Karpas-422 (cell line): Measurements from ENCODE around the gene TPST1. TPM values are rescaled to one million over a fixed set of nuclear protein-coding genes. Genes with fewer than 3 reads are reported as not detected.
"Not testable (repeated sequence)": the region's sequence is repeated elsewhere in the genome, so short reads cannot be mapped to it uniquely, and the experiment has no call there.

ENCODE experiments used
- DNase-seq: peaks from one replicate; pipeline ENCODE4 v3.0.0-alpha.2; 2015
- H2AFZ ChIP-seq: fragments of 200-600 bp; sonication (generic); 2 replicates; pipeline ENCODE4 v1.6.1; 2014; ENCODE audit warnings: antibody characterized with exemption, low read length, mixed read lengths
- H3K27ac ChIP-seq: fragments of 200-600 bp; sonication (generic); 2 replicates; pipeline ENCODE4 v1.5.1; 2014; ENCODE audit warnings: mild to moderate bottlenecking, low read length, moderate library complexity
- H3K27me3 ChIP-seq: fragments of 200-600 bp; sonication (generic); 2 replicates; pipeline ENCODE4 v1.6.1; 2014; ENCODE audit warnings: low read length, mixed read lengths
- H3K36me3 ChIP-seq: fragments of 200-600 bp; sonication (generic); 2 replicates; pipeline ENCODE4 v1.6.1; 2014; ENCODE audit warnings: low read length, mixed read lengths; ENCODE audit not compliant: insufficient read depth
- H3K4me1 ChIP-seq: fragments of 200-600 bp; sonication (generic); 2 replicates; pipeline ENCODE4 v1.6.1; 2014; ENCODE audit warnings: mild to moderate bottlenecking, low read length, mixed read lengths
- H3K4me2 ChIP-seq: fragments of 200-600 bp; sonication (generic); 2 replicates; pipeline ENCODE4 v1.6.1; 2014; ENCODE audit warnings: low read length, low read depth, mild to moderate bottlenecking; ENCODE audit not compliant: poor library complexity, severe bottlenecking
- H3K4me3 ChIP-seq: fragments of 200-600 bp; sonication (generic); 2 replicates; pipeline ENCODE4 v1.5.1; 2014; ENCODE audit warnings: mild to moderate bottlenecking, antibody characterized with exemption, low read length, mixed read lengths
- H3K79me2 ChIP-seq: fragments of 200-600 bp; sonication (generic); 2 replicates; pipeline ENCODE4 v1.6.1; 2014; ENCODE audit warnings: mild to moderate bottlenecking, low read length, mixed read lengths
- H3K9ac ChIP-seq: fragments of 200-600 bp; sonication (generic); 2 replicates; pipeline ENCODE4 v1.6.0; 2014; ENCODE audit warnings: low read length
- H3K9me2 ChIP-seq: fragments of 200-600 bp; sonication (generic), shearing (Covaris generic); replicated peaks from 2 replicates; pipeline ENCODE4 v1.6.0; 2014; ENCODE audit warnings: mild to moderate bottlenecking, low read length, moderate library complexity; ENCODE audit not compliant: insufficient read depth
- H3K9me3 ChIP-seq: fragments of 300-700, 200-600 bp; sonication (generic); 2 replicates; pipeline ENCODE4 v1.6.1; 2014; ENCODE audit warnings: low read length, mixed read lengths
- H4K20me1 ChIP-seq: fragments of 200-600 bp; sonication (generic); 2 replicates; pipeline ENCODE4 v1.6.1; 2014; ENCODE audit warnings: mild to moderate bottlenecking, antibody characterized with exemption, low read length, low read depth; ENCODE audit not compliant: insufficient read depth
- total RNA-seq: library from RNA; depleted of rRNA; stranded (reverse); fragments of >200 nt; shearing (Covaris generic); gene quantifications from 2 replicates; pipeline ENCODE4 v1.2.3, GENCODE V29; 2014; ENCODE audit warnings: low replicate concordance

Gene TPST1
- total RNA-seq, 1 experiment from 2014 or later: 8.5 TPM

- Histone ChIP-seq H3K79me2 (no peaks in the 10 kb centered on the region), H3K4me3 (no peak overlapping the region), H3K27me3 (no peaks in the 10 kb centered on the region), H3K9ac (no peak overlapping the region), H4K20me1 (no peaks in the 10 kb centered on the region), H3K36me3 (no peaks in the 10 kb centered on the region), H2AFZ (no peak overlapping the region), H3K4me2 (no peak overlapping the region), H3K9me3 (no peaks in the 10 kb centered on the region), H3K27ac (no peak overlapping the region), H3K4me1 (no peaks in the 10 kb centered on the region), H3K9me2 (no peaks in the 10 kb centered on the region)
- no peak for DNase-seq
Measured at GRCh38 chr7:66170309-66171231, 34.6 kb upstream of the TPST1 start.

GRCh38 chr7:66172536-66173401 lies 32.4 kb upstream of the TPST1 start:
- H3K4me3 ChIP-seq, H3K9ac ChIP-seq, H3K27me3 ChIP-seq, H3K36me3 ChIP-seq, H2AFZ ChIP-seq, H3K9me2 ChIP-seq, DNase-seq, H3K27ac ChIP-seq, H3K4me1 ChIP-seq, H4K20me1 ChIP-seq, H3K4me2 ChIP-seq, H3K9me3 ChIP-seq, H3K79me2 ChIP-seq: not testable (repeated sequence)

GRCh38 chr7:66173856-66174255 lies 31.3 kb upstream of the TPST1 start:
- DNase-seq: no peak
- no peak overlapping the region for H3K4me3 ChIP-seq
- no peaks in the 10 kb centered on the region for H3K36me3 ChIP-seq
- no peaks in the 10 kb centered on the region for H3K9me3 ChIP-seq
- H2AFZ ChIP-seq: no peak overlapping the region
- no peaks in the 10 kb centered on the region for H4K20me1 ChIP-seq
- no peaks in the 10 kb centered on the region for H3K9me2 ChIP-seq
- H3K27me3 ChIP-seq: no peaks in the 10 kb centered on the region
- H3K9ac ChIP-seq: no peak overlapping the region
- no peaks in the 10 kb centered on the region for H3K4me1 ChIP-seq
- H3K4me2 ChIP-seq: no peak overlapping the region
- no peak overlapping the region for H3K27ac ChIP-seq
- H3K79me2 ChIP-seq: no peaks in the 10 kb centered on the region

GRCh38 chr7:66175006-66175405 lies 30.1 kb upstream of the TPST1 start:
- H3K27me3 ChIP-seq, DNase-seq, H3K79me2 ChIP-seq, H3K9me2 ChIP-seq, H3K36me3 ChIP-seq, H3K27ac ChIP-seq, H2AFZ ChIP-seq, H3K9me3 ChIP-seq, H3K4me2 ChIP-seq, H3K4me3 ChIP-seq, H3K4me1 ChIP-seq, H3K9ac ChIP-seq, H4K20me1 ChIP-seq: not testable (repeated sequence)

- H3K9me2 ChIP-seq: no peaks in the 10 kb centered on the region
- no peak overlapping the region for H3K4me2 ChIP-seq
- no peaks in the 10 kb centered on the region for H3K79me2 ChIP-seq
- no peak overlapping the region for H3K9ac ChIP-seq
- H3K4me3 ChIP-seq: no peak overlapping the region
- no peak for DNase-seq
- no peaks in the 10 kb centered on the region for H3K4me1 ChIP-seq
- no peak overlapping the region for H3K27ac ChIP-seq
- no peaks in the 10 kb centered on the region for H3K27me3 ChIP-seq
- no peak overlapping the region for H2AFZ ChIP-seq
- no peaks in the 10 kb centered on the region for H3K9me3 ChIP-seq
- H3K36me3 ChIP-seq: no peaks in the 10 kb centered on the region
- no peaks in the 10 kb centered on the region for H4K20me1 ChIP-seq
Measured at GRCh38 chr7:66176914-66177313, 28.2 kb upstream of the TPST1 start.

- no peak overlapping the region for H3K27ac ChIP-seq
Measured at GRCh38 chr7:66178258-66178657, 26.9 kb upstream of the TPST1 start.

GRCh38 chr7:66181329-66181728 lies 23.8 kb upstream of the TPST1 start:
- H3K27me3 ChIP-seq: no peaks in the 10 kb centered on the region
- H3K79me2 ChIP-seq: no peaks in the 10 kb centered on the region
- H3K36me3 ChIP-seq: no peaks in the 10 kb centered on the region
- H2AFZ ChIP-seq: no peak overlapping the region
- H3K9ac ChIP-seq: no peak overlapping the region
- no peak overlapping the region for H3K4me3 ChIP-seq
- H3K27ac ChIP-seq: no peak overlapping the region
- no peaks in the 10 kb centered on the region for H4K20me1 ChIP-seq
- no peaks in the 10 kb centered on the region for H3K9me2 ChIP-seq
- no peak for DNase-seq
- H3K9me3 ChIP-seq: no peaks in the 10 kb centered on the region
- H3K4me2 ChIP-seq: no peak overlapping the region
- H3K4me1 ChIP-seq: no peaks in the 10 kb centered on the region

More at GRCh38 chr7:66178258-66178657, 26.9 kb upstream of the TPST1 start:
- no peak for DNase-seq
- no peaks in the 10 kb centered on the region for H3K4me1 ChIP-seq
- no peak overlapping the region for H3K9ac ChIP-seq
- no peaks in the 10 kb centered on the region for H4K20me1 ChIP-seq
- no peaks in the 10 kb centered on the region for H3K79me2 ChIP-seq
- H3K4me2 ChIP-seq: no peak overlapping the region
- H2AFZ ChIP-seq: no peak overlapping the region
- H3K9me2 ChIP-seq: no peaks in the 10 kb centered on the region
- no peaks in the 10 kb centered on the region for H3K9me3 ChIP-seq
- H3K27me3 ChIP-seq: no peaks in the 10 kb centered on the region
- no peaks in the 10 kb centered on the region for H3K36me3 ChIP-seq
- no peak overlapping the region for H3K4me3 ChIP-seq

GRCh38 chr7:66181845-66182244 lies 23.3 kb upstream of the TPST1 start:
- H3K9me2 ChIP-seq: no peaks in the 10 kb centered on the region
- DNase-seq: no peak
- H2AFZ ChIP-seq: no peak overlapping the region
- H3K79me2 ChIP-seq: no peaks in the 10 kb centered on the region
- H3K9ac ChIP-seq: no peak overlapping the region
- no peak overlapping the region for H3K4me2 ChIP-seq
- no peak overlapping the region for H3K27ac ChIP-seq
- no peaks in the 10 kb centered on the region for H3K4me1 ChIP-seq
- no peaks in the 10 kb centered on the region for H4K20me1 ChIP-seq
- H3K36me3 ChIP-seq: no peaks in the 10 kb centered on the region
- no peaks in the 10 kb centered on the region for H3K9me3 ChIP-seq
- no peaks in the 10 kb centered on the region for H3K27me3 ChIP-seq
- H3K4me3 ChIP-seq: no peak overlapping the region
